HAP-1 (cell line): ENCODE measurements around the gene DIAPH1.

Experiments
- DNase-seq, 2 experiments: peaks; one replicate each; pipeline ENCODE4 v3.0.0-alpha.2; 2016 to 2020; ENCODE audit warnings: low spot score in 2 of 2
- H3K27me3 ChIP-seq: fragments of 250-450 bp; sonication (Bioruptor Pico); 2 replicates; pipeline ENCODE4 v1.5.1; 2020; ENCODE audit warnings: low read depth, mild to moderate bottlenecking, moderate library complexity
- H3K36me3 ChIP-seq: fragments of 250-450 bp; sonication (Bioruptor Pico); replicated peaks from 2 replicates; pipeline ENCODE4 v1.5.1; 2020; ENCODE audit warnings: mild to moderate bottlenecking
- H3K4me1 ChIP-seq: fragments of 250-450 bp; sonication (Bioruptor Pico); 2 replicates; pipeline ENCODE4 v1.5.1; 2020; ENCODE audit warnings: mild to moderate bottlenecking
- H3K4me3 ChIP-seq: fragments of 250-450 bp; sonication (Bioruptor Pico); 2 replicates; pipeline ENCODE4 v1.5.1; 2020; ENCODE audit warnings: mild to moderate bottlenecking, moderate library complexity
- H3K9me3 ChIP-seq: fragments of 250-450 bp; sonication (Bioruptor Pico); 2 replicates; pipeline ENCODE4 v1.5.1; 2020; ENCODE audit warnings: mild to moderate bottlenecking, moderate library complexity
- in situ Hi-C: fragments of 300-500 bp; cut with MboI; formaldehyde crosslinking; loops from 3 replicates; pipeline ENCODE4 v1.14.3; 2020; ENCODE audit warnings: low sequenced_read_pairs, inconsistent platforms, mixed read lengths

DIAPH1 gene

GRCh38 chr5:141636106-141636412 is 17.3 kb upstream of the DIAPH1 start:
- no peaks in the 10 kb centered on the region for H3K9me3 ChIP-seq
- H3K4me3 ChIP-seq: peak overlapping the region; percentile 89
- peaks cover 13% of the 10 kb centered on the region for H3K4me1 ChIP-seq
- in situ Hi-C loops: no loop called here
- peaks cover 12% of the 10 kb centered on the region for H3K36me3 ChIP-seq
- DNase-seq: no peak
- H3K27me3 ChIP-seq: no peaks in the 10 kb centered on the region

- in situ Hi-C loops: no loop called here
- Histone ChIP-seq H3K4me3 (peak overlapping the region; percentile 89), H3K27me3 (no peaks in the 10 kb centered on the region), H3K9me3 (no peaks in the 10 kb centered on the region), H3K4me1 (peaks cover 13% of the 10 kb centered on the region), H3K36me3 (peaks cover 12% of the 10 kb centered on the region)
- no peak for DNase-seq
Observed at GRCh38 chr5:141635646-141636045, 16.8 kb upstream of the DIAPH1 start.

- Histone ChIP-seq H3K36me3 (peaks cover 17% of the 10 kb centered on the region), H3K9me3 (no peaks in the 10 kb centered on the region), H3K4me3 (no peak overlapping the region), H3K4me1 (peaks cover 13% of the 10 kb centered on the region), H3K27me3 (no peaks in the 10 kb centered on the region)
- DNase-seq: no peak
- in situ Hi-C loops: no loop called here
Observed at GRCh38 chr5:141634720-141635119, 15.9 kb upstream of the DIAPH1 start.

GRCh38 chr5:141633871-141634561 is 15.2 kb upstream of the DIAPH1 start:
- in situ Hi-C loops: no loop called here
- Histone ChIP-seq H3K36me3 (peaks cover 24% of the 10 kb centered on the region), H3K4me1 (peaks cover 13% of the 10 kb centered on the region), H3K27me3 (no peaks in the 10 kb centered on the region), H3K9me3 (no peaks in the 10 kb centered on the region), H3K4me3 (no peak overlapping the region)
- DNase-seq: no peak

- no peak for DNase-seq
- Histone ChIP-seq H3K9me3 (no peaks in the 10 kb centered on the region), H3K27me3 (no peaks in the 10 kb centered on the region), H3K4me1 (peaks cover 13% of the 10 kb centered on the region), H3K36me3 (peaks cover 37% of the 10 kb centered on the region), H3K4me3 (no peak overlapping the region)
- in situ Hi-C loops: no loop called here
Observed at GRCh38 chr5:141632650-141633049, 13.8 kb upstream of the DIAPH1 start.

GRCh38 chr5:141630570-141631140 is 11.9 kb upstream of the DIAPH1 start:
- H3K4me1 ChIP-seq: peaks cover 9% of the 10 kb centered on the region
- no peaks in the 10 kb centered on the region for H3K27me3 ChIP-seq
- no peak for DNase-seq
- no peaks in the 10 kb centered on the region for H3K9me3 ChIP-seq
- in situ Hi-C loops: no loop called here
- no peak overlapping the region for H3K4me3 ChIP-seq
- H3K36me3 ChIP-seq: peaks cover 50% of the 10 kb centered on the region

GRCh38 chr5:141628175-141628788 is 9.5 kb upstream of the DIAPH1 start:
- H3K4me3 ChIP-seq: no peak overlapping the region
- no peaks in the 10 kb centered on the region; the same call in 1 of the 2 replicates for H3K9me3 ChIP-seq
- DNase-seq: no peak
- H3K36me3 ChIP-seq: peaks cover 68% of the 10 kb centered on the region
- in situ Hi-C loops: no loop called here
- H3K4me1 ChIP-seq: no peaks in the 10 kb centered on the region
- H3K27me3 ChIP-seq: no peaks in the 10 kb centered on the region

- in situ Hi-C loops: no loop called here
- peaks cover 70% of the 10 kb centered on the region for H3K36me3 ChIP-seq
- H3K9me3 ChIP-seq: no peaks in the 10 kb centered on the region; the same call in 1 of the 2 replicates
- no peak overlapping the region for H3K4me3 ChIP-seq
- no peaks in the 10 kb centered on the region for H3K27me3 ChIP-seq
- DNase-seq: no peak
- H3K4me1 ChIP-seq: peaks cover 5% of the 10 kb centered on the region
Observed at GRCh38 chr5:141623611-141624010, 4.8 kb upstream of the DIAPH1 start.

- no peak for DNase-seq
- in situ Hi-C loops: no loop called here
- no peaks in the 10 kb centered on the region for H3K27me3 ChIP-seq
- no peak overlapping the region for H3K4me3 ChIP-seq
- H3K9me3 ChIP-seq: no peaks in the 10 kb centered on the region; the same call in 1 of the 2 replicates
- peaks cover 67% of the 10 kb centered on the region for H3K36me3 ChIP-seq
- H3K4me1 ChIP-seq: peaks cover 5% of the 10 kb centered on the region
Observed at GRCh38 chr5:141623186-141623585, 4.4 kb upstream of the DIAPH1 start.

GRCh38 chr5:141618030-141618803 is 583 bp downstream of the DIAPH1 start:
- DNase-seq: peak; percentile 40 to 81
- in situ Hi-C loops: no loop called here
- Histone ChIP-seq H3K27me3 (no peaks in the 10 kb centered on the region), H3K4me1 (peaks cover 26% of the 10 kb centered on the region), H3K36me3 (peaks cover 31% of the 10 kb centered on the region), H3K9me3 (no peaks in the 10 kb centered on the region), H3K4me3 (peak overlapping the region; percentile 95)

GRCh38 chr5:141617682-141618029 is 1.1 kb downstream of the DIAPH1 start:
- H3K27me3 ChIP-seq: no peaks in the 10 kb centered on the region
- in situ Hi-C loops: no loop called here
- peak overlapping the region; percentile 95 for H3K4me3 ChIP-seq
- peaks cover 28% of the 10 kb centered on the region for H3K4me1 ChIP-seq
- peak; percentile 31 to 40 for DNase-seq
- H3K9me3 ChIP-seq: no peaks in the 10 kb centered on the region
- H3K36me3 ChIP-seq: peaks cover 25% of the 10 kb centered on the region

GRCh38 chr5:141617128-141617527 is 1.7 kb downstream of the DIAPH1 start:
- in situ Hi-C loops: no loop called here
- Histone ChIP-seq H3K9me3 (no peaks in the 10 kb centered on the region), H3K36me3 (peaks cover 24% of the 10 kb centered on the region), H3K4me3 (peak overlapping the region; percentile 95), H3K4me1 (peaks cover 28% of the 10 kb centered on the region), H3K27me3 (no peaks in the 10 kb centered on the region)
- DNase-seq: no peak

- no peak for DNase-seq
- no peaks in the 10 kb centered on the region for H3K9me3 ChIP-seq
- peak overlapping the region; percentile 9 for H3K4me3 ChIP-seq
- no peaks in the 10 kb centered on the region for H3K27me3 ChIP-seq
- H3K4me1 ChIP-seq: peaks cover 28% of the 10 kb centered on the region
- H3K36me3 ChIP-seq: peaks cover 17% of the 10 kb centered on the region
- in situ Hi-C loops: no loop called here
Observed at GRCh38 chr5:141615991-141616720, 2.6 kb downstream of the DIAPH1 start.
